BJ (cell line): ENCODE data around the gene MEAK7. TPM values are rescaled to one million over a fixed set of nuclear protein-coding genes. Genes with fewer than 3 reads are reported as not detected.

Source experiments
- CTCF ChIA-PET: fragments of 350-600 bp; formaldehyde crosslinking; extraction: SDS; loops from one replicate; lab custom pipeline; 2021; ENCODE audit warnings: antibody characterized with exemption, inconsistent platforms; lab: Yijun Ruan, JAX
- POLR2A ChIA-PET: fragments of 300-600 bp; sonication (Branson Sonifier 250); formaldehyde crosslinking; extraction: SDS; loops from one replicate; lab custom pipeline; 2021; ENCODE audit warnings: antibody characterized with exemption; lab: Charles Lee
- DNase-seq: peaks from one replicate; pipeline ENCODE4 v3.0.0-alpha.2; 2011; ENCODE audit warnings: low read depth
- H3K27me3 ChIP-seq: 2 replicates; pipeline ENCODE4 v1.6.0; 2011; ENCODE audit warnings: low read length; ENCODE audit not compliant: control insufficient read depth, insufficient read depth
- H3K36me3 ChIP-seq: 2 replicates; pipeline ENCODE4 v1.5.1; 2011; ENCODE audit warnings: low read length; ENCODE audit not compliant: control insufficient read depth, insufficient read depth
- H3K4me3 ChIP-seq: 2 replicates; pipeline ENCODE4 v1.5.1; 2011; ENCODE audit warnings: low read depth, mild to moderate bottlenecking, control low read depth, low read length
- polyA plus RNA-seq: library from polyadenylated mRNA; depleted of rRNA; stranded (reverse); fragments of >200 nt; gene quantifications from 2 replicates; pipeline ENCODE4 v1.2.3, GENCODE V29; 2011
- TF ChIP-seq, protein P1 (sequence below): IDR thresholded peaks from 2 replicates; pipeline ENCODE4 v1.5.1; 2011; ENCODE audit warnings: low read depth, mild to moderate bottlenecking, control low read depth, inconsistent platforms, low read length, moderate library complexity; ENCODE audit not compliant: insufficient read depth

The MEAK7 gene
- polyA plus RNA-seq, 1 experiment: 41.2 TPM

DNA sequence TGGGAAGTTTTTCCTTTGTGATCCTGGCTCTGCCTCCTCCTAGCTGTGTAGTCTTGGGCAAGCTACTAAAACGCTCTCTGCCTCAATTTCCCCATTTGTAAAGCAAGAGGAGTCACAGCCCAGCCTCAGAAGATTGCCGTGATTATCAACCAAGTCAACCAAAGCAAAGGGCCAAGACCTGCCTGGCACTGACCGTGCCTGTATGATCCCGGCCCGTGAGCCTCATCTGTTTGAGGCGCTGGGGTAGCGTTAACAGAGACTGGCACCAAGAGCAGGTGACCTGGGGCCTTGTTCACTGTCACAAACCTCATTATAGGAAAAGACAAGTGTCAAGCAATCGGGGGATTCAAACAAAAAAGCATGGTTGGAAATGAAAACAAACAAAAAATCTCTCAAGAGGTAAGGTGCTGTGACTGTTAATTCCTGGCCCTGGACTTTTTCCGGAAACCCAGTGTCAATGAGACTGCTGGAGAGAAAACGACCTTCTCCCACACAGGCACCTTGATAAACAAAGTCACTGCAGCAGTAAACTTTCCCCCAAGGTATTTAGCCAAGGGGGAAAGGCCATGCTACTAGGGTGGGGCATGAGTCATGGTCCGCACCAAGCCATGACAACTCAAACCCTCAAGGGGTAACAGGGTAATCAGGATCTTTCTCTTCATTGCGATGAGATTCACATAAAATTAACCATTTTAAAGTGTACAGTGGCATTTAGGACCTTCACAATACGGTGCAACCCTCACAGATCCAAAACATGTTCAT is 5.4 kb downstream of the MEAK7 start:
- TF ChIP-seq, protein P1, sequence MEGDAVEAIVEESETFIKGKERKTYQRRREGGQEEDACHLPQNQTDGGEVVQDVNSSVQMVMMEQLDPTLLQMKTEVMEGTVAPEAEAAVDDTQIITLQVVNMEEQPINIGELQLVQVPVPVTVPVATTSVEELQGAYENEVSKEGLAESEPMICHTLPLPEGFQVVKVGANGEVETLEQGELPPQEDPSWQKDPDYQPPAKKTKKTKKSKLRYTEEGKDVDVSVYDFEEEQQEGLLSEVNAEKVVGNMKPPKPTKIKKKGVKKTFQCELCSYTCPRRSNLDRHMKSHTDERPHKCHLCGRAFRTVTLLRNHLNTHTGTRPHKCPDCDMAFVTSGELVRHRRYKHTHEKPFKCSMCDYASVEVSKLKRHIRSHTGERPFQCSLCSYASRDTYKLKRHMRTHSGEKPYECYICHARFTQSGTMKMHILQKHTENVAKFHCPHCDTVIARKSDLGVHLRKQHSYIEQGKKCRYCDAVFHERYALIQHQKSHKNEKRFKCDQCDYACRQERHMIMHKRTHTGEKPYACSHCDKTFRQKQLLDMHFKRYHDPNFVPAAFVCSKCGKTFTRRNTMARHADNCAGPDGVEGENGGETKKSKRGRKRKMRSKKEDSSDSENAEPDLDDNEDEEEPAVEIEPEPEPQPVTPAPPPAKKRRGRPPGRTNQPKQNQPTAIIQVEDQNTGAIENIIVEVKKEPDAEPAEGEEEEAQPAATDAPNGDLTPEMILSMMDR: no peak
- Histone ChIP-seq H3K4me3 (no peak overlapping the region), H3K36me3 (peaks cover 20% of the 10 kb centered on the region), H3K27me3 (no peaks in the 10 kb centered on the region)
- CTCF ChIA-PET: interaction anchor here (0.9 to 1.5 kb wide), 2 partner anchors 17 to 222 kb away, joined by 3 read pairs; no protein-coding TSS in a partner anchor
- POLR2A ChIA-PET: no interaction called here
- DNase-seq: no peak

DNA sequence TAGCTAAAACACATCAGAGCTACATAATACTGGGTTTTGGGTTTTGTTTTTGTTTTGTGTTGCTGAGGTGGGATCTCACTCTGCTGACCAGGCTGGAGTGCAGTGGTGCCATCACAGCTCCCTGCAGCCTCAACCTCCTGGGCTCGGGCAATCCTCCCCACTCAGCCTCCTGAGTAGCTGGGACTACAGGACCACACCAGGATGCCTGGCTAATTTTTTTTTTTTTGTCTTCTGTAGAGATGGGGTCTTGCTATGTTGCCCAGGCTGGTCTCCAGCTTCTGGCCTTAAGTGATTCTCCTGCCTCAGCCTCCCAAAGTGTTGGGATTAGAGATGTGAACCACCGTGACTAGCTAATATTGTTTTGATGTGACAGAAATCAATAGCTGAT is 6.2 kb downstream of the MEAK7 start:
- TF ChIP-seq, protein P1: no peak
- Histone ChIP-seq H3K4me3 (no peak overlapping the region), H3K36me3 (peaks cover 20% of the 10 kb centered on the region), H3K27me3 (no peaks in the 10 kb centered on the region)
- no peak for DNase-seq
- CTCF ChIA-PET: interaction anchor here (0.9 to 1.5 kb wide), 3 partner anchors 16 to 433 kb away, joined by 3 read pairs; no protein-coding TSS in a partner anchor
- POLR2A ChIA-PET: no interaction called here

DNA sequence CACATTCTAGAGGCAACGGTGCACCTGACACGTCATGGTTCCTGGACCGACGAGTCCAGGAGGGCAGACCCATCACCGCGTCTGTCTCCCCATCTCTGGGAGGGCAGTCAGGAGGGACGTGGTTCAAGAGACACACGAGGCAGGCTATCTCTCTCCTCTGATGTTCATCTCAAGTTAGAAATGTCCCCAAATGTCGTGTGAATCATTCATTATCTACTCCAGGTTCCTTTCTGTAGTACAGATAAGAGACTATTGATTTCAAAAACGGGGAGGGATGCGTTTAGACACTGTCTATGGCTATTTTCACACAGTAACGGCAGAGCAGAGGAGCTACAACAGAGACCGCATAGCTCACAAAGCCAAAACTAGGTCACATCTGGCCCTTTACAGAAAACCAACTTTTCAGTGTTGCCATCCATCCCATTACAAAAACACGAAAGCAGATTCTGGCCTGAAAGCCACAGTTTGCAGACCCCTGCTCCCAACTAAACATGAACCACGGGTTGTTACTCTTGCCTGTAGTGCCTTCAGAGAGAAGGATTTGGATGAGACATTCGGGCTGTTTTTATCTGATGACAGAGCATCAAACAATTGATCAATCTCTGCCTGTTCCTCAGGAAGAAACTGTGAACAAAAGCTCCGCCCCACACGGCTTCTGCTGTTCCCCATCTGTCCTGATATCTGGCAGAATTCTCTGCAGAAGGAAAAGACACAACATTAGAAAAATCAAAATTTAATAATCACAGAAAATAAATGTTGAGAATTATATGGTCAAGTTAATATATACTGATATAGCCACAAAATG is 6.8 kb downstream of the MEAK7 start:
- CTCF ChIA-PET: interaction anchor here (1.0 to 1.7 kb wide), 5 partner anchors 8 to 433 kb away, joined by 3 to 13 read pairs (median 5); partner anchors contain the start of gene MEAK7
- no peak for DNase-seq

DNA sequence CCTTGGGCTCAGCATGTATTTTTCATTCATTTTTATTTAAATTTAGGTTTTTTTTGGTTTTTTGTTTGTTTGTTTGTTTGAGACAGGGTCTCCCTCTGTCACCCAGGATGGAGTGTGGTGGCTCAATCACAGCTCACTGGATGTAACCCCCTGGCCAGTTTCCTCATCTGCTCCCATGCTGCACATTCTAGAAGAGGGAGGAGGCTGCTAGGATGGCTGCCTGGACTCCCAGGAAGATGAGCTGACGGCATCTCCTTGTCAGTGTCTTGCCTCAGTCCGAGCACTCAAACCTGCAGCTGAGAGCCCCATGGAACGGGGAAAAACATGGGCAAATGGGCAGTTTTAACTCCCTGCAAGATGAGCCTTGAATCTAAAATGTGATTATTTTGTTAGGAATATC is 7.5 kb downstream of the MEAK7 start:
- Histone ChIP-seq H3K27me3 (no peaks in the 10 kb centered on the region), H3K4me3 (no peak overlapping the region), H3K36me3 (peaks cover 16% of the 10 kb centered on the region)
- no peak for DNase-seq
- ChIA-PET CTCF (interaction anchor here (1.2 to 1.7 kb wide), 3 partner anchors 9 to 14 kb away, joined by 5 to 13 read pairs (median 5); partner anchors contain the start of gene MEAK7), POLR2A (no interaction called here)
- TF ChIP-seq, protein P1: no peak

More for the DNA sequence above, 6.8 kb downstream of the MEAK7 start:
- POLR2A ChIA-PET: no interaction called here
- Histone ChIP-seq H3K36me3 (peaks cover 20% of the 10 kb centered on the region), H3K4me3 (no peak overlapping the region), H3K27me3 (no peaks in the 10 kb centered on the region)
- TF ChIP-seq, protein P1: no peak

DNA sequence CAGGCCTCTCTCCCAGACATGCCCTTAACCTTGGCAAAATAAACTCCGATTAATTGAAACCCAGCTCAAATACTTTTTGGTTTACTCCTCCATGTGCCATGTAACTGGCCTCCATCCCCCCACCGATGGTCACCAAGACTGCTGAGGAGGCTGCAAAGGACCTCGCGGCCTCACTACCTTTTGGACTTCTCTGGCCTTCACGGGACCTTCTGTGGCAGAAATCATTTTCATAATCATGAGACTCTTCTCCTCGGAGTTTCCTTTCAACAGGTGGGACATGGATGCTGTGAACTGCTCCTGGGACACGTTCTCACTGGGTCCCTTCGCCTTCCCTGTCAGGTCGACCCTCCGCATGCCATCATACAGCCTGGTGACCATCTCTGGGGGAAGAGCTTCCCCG is 9.0 kb downstream of the MEAK7 start:
- no peaks in the 10 kb centered on the region for H3K27me3 ChIP-seq
- H3K36me3 ChIP-seq: peaks cover 12% of the 10 kb centered on the region
- no peak for DNase-seq
- CTCF ChIA-PET: interaction anchor here (3.4 kb wide), 1 partner anchor 12 kb away, joined by 18 read pairs; no protein-coding TSS in a partner anchor
- H3K4me3 ChIP-seq: no peak overlapping the region
- TF ChIP-seq, protein P1: no peak
- POLR2A ChIA-PET: no interaction called here
